ENCODE data around the gene DAP.

The DAP gene

DNA sequence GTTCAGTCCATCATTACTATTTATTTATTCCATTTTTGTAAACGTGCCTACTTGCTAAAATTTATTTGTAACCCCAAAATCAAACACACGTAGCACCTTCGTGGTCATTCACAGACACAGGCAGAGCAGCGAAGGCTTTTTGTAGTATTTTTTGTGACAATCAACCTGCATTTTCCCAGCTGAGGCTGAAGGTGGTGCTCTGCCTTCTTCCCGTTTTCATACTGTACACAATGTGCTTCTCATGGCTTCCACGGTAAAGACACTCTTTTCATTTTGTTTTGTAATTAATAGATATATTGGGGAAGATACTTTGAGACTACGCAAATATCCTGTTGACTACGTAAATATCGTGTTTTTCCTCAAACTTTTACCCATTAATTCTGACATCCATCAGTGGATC lies 19.4 kb downstream of the DAP start:
- peaks cover 9% of the 10 kb centered on the region for H3K36me3 ChIP-seq (ENCODE audit: control insufficient read depth, insufficient read depth, low read length)
- H3K9ac ChIP-seq (ENCODE audit: low read depth, low read length): no peak overlapping the region
- no peaks in the 10 kb centered on the region for H3K27me3 ChIP-seq (ENCODE audit: control insufficient read depth, insufficient read depth, low read length)
- H3K9me3 ChIP-seq (ENCODE audit: control insufficient read depth, insufficient read depth, low read length): no peaks in the 10 kb centered on the region
- H3K4me3 ChIP-seq (ENCODE audit: low read depth, low read length): no peak overlapping the region
- no peaks in the 10 kb centered on the region for H3K4me1 ChIP-seq (ENCODE audit: control insufficient read depth, insufficient read depth, low read length)

DNA sequence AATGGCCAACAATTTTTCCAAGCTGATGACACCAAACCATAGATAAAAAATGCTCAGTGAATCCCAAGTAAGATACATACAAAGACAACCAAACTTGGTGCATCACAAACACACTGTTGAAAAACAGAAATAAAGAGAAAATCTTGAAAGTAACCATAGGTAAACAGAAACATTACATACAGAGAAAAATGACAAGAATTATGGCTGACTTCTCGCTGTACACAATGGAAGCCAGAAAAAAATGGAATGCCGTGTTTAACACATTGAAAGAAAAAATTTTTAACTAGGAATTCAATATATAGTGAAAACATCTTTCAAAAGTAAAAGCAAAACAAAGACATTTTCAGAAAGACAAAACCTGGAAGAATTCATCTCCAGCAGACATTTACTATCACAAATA lies 20.6 kb downstream of the DAP start:
- Histone ChIP-seq H3K4me3 (ENCODE audit: low read depth, low read length) (no peak overlapping the region), H3K4me1 (ENCODE audit: control insufficient read depth, insufficient read depth, low read length) (no peaks in the 10 kb centered on the region), H3K27me3 (ENCODE audit: control insufficient read depth, insufficient read depth, low read length) (no peaks in the 10 kb centered on the region), H3K9ac (ENCODE audit: low read depth, low read length) (no peak overlapping the region), H3K36me3 (ENCODE audit: control insufficient read depth, insufficient read depth, low read length) (peaks cover 5% of the 10 kb centered on the region), H3K9me3 (ENCODE audit: control insufficient read depth, insufficient read depth, low read length) (no peaks in the 10 kb centered on the region)

DNA sequence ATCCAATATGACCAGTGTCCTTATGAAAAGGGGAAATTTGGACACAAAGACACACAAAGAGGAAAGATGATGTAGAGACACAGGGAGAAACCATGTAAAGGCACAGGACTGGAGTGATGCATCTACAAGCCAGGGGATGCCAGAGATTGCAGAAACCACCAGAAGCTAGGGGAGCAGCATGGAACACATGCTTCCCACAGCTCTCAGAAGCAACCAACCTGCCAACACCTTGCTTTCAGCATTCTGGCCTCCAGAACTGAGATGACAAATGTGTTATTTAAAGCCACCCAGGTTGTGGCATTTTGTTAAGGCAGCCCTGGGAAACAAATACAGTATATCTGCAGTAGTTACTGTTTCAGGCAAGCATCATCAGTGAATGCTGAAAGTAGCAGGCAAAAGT lies 23.2 kb downstream of the DAP start:
- Histone ChIP-seq H3K9me3 (ENCODE audit: control insufficient read depth, insufficient read depth, low read length) (no peaks in the 10 kb centered on the region), H3K9ac (ENCODE audit: low read depth, low read length) (no peak overlapping the region), H3K36me3 (ENCODE audit: control insufficient read depth, insufficient read depth, low read length) (peaks cover 4% of the 10 kb centered on the region), H3K4me1 (ENCODE audit: control insufficient read depth, insufficient read depth, low read length) (no peaks in the 10 kb centered on the region), H3K4me3 (ENCODE audit: low read depth, low read length) (no peak overlapping the region), H3K27me3 (ENCODE audit: control insufficient read depth, insufficient read depth, low read length) (no peaks in the 10 kb centered on the region)

DNA sequence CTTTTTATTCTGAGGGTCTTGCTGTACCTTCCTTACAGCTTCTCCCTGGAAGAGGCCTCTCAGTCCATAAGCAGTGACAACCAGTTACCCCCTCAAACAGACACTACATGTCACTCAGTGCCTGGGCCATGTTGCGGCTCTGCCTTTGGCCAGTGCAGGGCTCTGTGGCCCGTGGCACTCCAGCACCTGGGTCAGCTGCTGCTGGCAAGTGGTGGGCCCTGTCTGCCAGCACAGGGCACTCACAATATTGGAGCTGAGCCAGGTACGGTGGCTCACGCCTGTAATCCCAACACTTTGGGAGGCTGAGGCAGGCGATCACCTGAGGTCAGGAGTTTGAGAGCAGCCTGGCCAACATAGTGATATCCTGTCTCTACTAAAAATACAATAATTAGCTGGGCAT lies 24.2 kb downstream of the DAP start:
- Histone ChIP-seq H3K4me3 (ENCODE audit: low read depth, low read length) (no peak overlapping the region), H3K4me1 (ENCODE audit: control insufficient read depth, insufficient read depth, low read length) (no peaks in the 10 kb centered on the region), H3K9me3 (ENCODE audit: control insufficient read depth, insufficient read depth, low read length) (no peaks in the 10 kb centered on the region), H3K36me3 (ENCODE audit: control insufficient read depth, insufficient read depth, low read length) (peaks cover 2% of the 10 kb centered on the region), H3K27me3 (ENCODE audit: control insufficient read depth, insufficient read depth, low read length) (no peaks in the 10 kb centered on the region), H3K9ac (ENCODE audit: low read depth, low read length) (no peak overlapping the region)

DNA sequence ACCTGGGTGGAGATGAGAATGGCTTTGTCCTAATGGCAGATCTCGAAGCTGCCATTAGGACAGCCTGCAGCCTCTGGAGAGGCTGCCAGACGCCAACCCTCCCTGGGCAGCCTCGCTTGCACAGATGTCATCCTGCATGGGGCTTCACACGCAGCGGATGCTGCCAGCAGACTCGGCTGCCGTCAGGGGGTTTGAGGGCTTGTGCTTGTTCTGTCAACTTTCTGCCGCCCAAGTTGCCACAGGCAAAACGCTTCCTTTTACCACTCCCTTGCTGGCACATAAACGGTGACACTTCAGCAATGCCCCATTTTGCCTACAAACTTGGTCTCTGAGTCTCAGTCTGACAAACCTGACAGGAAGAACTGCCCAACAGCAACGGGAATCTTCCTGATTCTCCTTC lies 24.7 kb downstream of the DAP start:
- peaks cover 2% of the 10 kb centered on the region for H3K36me3 ChIP-seq (ENCODE audit: control insufficient read depth, insufficient read depth, low read length)
- no peak overlapping the region for H3K4me3 ChIP-seq (ENCODE audit: low read depth, low read length)
- H3K27me3 ChIP-seq (ENCODE audit: control insufficient read depth, insufficient read depth, low read length): no peaks in the 10 kb centered on the region
- no peaks in the 10 kb centered on the region for H3K9me3 ChIP-seq (ENCODE audit: control insufficient read depth, insufficient read depth, low read length)
- H3K9ac ChIP-seq (ENCODE audit: low read depth, low read length): no peak overlapping the region
- H3K4me1 ChIP-seq (ENCODE audit: control insufficient read depth, insufficient read depth, low read length): no peaks in the 10 kb centered on the region

DNA sequence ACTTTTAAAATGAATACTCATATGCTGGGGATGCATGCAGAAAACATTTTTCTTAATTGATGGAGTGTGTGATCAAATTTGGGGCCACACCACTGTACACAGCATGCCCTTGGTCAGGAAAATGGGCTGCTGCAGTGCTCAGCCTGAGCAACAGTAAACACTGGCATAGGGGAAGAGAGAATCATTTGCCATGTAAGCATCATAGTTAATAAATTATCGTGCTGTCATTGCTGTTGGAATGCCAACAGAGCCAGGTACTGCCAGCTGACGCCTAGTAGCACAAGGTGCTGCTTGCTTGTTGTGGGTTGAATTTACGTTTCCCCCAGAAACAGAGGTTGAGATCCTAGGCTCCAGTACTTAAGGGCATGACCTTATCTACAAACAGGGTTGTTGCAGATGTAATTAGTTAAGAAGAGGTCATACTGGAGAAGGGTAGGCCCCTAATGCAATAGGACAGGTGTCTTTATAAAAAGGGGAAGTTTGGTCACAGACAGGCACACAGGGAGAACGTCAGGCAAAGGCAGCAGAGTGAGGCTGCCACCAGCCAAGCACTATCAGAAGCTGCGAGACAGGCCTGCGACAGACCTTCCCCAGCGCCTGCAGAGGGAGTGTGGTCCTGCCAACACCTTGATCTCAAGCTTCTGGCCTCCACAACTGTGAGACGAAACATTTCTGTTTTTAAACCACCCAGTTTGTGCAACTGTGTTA lies 25.3 kb downstream of the DAP start:
- Histone ChIP-seq H3K4me3 (ENCODE audit: low read depth, low read length) (no peak overlapping the region), H3K36me3 (ENCODE audit: control insufficient read depth, insufficient read depth, low read length) (peaks cover 2% of the 10 kb centered on the region), H3K9ac (ENCODE audit: low read depth, low read length) (no peak overlapping the region), H3K27me3 (ENCODE audit: control insufficient read depth, insufficient read depth, low read length) (no peaks in the 10 kb centered on the region), H3K9me3 (ENCODE audit: control insufficient read depth, insufficient read depth, low read length) (no peaks in the 10 kb centered on the region), H3K4me1 (ENCODE audit: control insufficient read depth, insufficient read depth, low read length) (no peaks in the 10 kb centered on the region)

DNA sequence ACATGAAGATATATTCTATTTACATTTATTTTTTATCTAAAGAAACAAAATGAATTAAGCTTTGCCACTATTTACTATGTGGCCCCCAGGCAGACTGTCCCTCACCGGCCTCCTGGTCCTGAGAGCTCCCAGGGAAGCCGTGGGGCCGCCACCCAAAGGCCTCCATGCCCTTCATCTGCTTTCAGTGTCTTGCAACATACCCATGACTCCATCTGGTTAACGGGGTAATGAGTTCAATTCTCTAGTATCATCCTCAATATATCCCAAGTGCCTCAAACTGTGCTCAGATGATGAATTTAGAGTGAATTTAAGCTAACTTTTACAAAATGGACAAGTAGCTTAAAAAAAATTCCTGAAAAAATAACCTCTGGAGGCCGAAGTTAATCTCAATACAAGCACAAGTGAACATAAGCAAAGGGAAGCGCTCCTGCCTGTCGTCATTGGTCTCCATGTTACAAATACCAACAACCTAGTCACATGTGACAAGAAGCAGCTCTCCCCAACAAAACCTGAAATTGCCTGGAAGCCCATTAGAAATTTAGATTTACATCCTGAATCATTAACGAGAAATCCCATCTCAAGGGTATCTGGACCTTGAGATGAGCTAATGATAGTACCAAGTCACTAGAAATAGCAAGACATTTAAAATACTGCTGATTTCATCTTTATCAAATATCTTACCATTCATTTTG lies 26.1 kb downstream of the DAP start:
- Histone ChIP-seq H3K4me1 (ENCODE audit: control insufficient read depth, insufficient read depth, low read length) (no peaks in the 10 kb centered on the region), H3K36me3 (ENCODE audit: control insufficient read depth, insufficient read depth, low read length) (peaks cover 2% of the 10 kb centered on the region)

DNA sequence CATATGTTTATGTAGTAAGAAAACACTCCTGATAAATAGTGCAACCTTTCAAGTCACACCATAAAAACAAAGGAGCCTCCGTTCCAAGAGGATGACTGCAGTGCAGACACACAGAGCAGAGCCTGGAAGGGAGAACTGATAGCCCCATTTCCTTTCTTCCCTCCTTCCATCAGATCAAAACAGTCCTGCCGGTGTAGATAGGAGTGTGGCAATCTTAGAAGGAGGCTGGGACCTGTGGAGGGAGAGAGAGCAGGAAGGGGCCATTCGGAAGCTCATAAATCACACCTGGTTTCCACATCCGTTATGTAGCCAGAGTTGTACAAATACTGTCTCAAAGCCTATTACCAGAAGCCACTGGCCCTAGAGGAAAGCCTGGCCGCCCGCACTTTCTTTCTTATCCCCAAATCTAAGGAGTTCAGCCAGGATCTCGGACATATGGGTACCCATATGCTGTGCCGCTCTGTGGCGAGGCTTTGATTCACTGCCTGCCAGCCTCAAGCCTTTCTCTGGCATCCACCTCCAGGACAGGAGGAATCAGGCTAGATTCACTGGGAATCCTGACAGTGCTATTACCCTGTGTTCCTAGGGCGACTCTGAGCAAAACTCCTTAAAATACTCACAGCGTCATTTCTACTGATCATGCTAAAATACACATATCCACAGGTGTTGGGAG lies 26.9 kb downstream of the DAP start:
- H3K9me3 ChIP-seq (ENCODE audit: control insufficient read depth, insufficient read depth, low read length): no peaks in the 10 kb centered on the region
- H3K27me3 ChIP-seq (ENCODE audit: control insufficient read depth, insufficient read depth, low read length): no peaks in the 10 kb centered on the region
- no peak overlapping the region for H3K9ac ChIP-seq (ENCODE audit: low read depth, low read length)
- no peaks in the 10 kb centered on the region for H3K36me3 ChIP-seq (ENCODE audit: control insufficient read depth, insufficient read depth, low read length)
- no peaks in the 10 kb centered on the region for H3K4me1 ChIP-seq (ENCODE audit: control insufficient read depth, insufficient read depth, low read length)
- no peak overlapping the region for H3K4me3 ChIP-seq (ENCODE audit: low read depth, low read length)

More for the DNA sequence above, 26.1 kb downstream of the DAP start:
- Histone ChIP-seq H3K27me3 (ENCODE audit: control insufficient read depth, insufficient read depth, low read length) (no peaks in the 10 kb centered on the region), H3K9ac (ENCODE audit: low read depth, low read length) (no peak overlapping the region), H3K9me3 (ENCODE audit: control insufficient read depth, insufficient read depth, low read length) (no peaks in the 10 kb centered on the region), H3K4me3 (ENCODE audit: low read depth, low read length) (no peak overlapping the region)

DNA sequence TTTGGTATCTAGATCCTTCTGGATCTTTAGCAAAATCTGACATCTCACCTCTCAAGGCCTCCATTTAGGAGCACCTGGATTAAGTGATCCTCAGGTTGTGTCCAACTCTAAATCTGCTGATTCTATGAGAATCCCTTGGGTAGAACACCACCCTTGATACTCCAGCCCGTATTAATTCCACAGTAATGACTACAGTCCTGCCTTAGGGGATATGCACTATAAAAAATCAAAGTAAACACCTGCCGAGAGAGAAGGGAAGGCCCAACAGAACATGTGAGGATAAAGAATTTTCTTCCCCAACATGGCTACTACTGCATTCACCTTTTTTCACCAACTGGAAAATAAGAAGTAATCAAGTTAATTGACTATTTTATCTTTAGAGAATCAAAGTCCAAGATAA lies 27.6 kb downstream of the DAP start:
- Histone ChIP-seq H3K36me3 (ENCODE audit: control insufficient read depth, insufficient read depth, low read length) (no peaks in the 10 kb centered on the region), H3K27me3 (ENCODE audit: control insufficient read depth, insufficient read depth, low read length) (no peaks in the 10 kb centered on the region), H3K9ac (ENCODE audit: low read depth, low read length) (no peak overlapping the region), H3K4me3 (ENCODE audit: low read depth, low read length) (no peak overlapping the region), H3K9me3 (ENCODE audit: control insufficient read depth, insufficient read depth, low read length) (no peaks in the 10 kb centered on the region), H3K4me1 (ENCODE audit: control insufficient read depth, insufficient read depth, low read length) (no peaks in the 10 kb centered on the region)

DNA sequence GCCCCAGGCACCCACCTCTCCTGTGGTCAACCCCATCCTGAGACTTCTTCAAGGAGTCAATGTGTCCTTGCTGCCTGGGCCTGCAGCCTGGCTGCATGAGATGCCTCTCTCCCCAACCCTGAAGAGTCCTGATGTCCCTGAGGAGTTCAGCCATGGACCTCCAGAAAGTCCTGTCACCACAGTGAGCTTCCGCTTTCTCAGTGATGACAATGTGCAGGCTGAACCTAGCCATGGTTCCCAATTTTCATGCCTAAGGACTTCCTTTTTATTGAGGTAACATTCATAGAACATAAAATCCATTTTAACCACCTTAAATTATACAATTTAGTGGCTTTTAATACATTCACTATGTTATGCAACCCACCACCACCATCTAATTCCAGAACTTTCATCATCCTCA lies 29.1 kb downstream of the DAP start:
- H3K9ac ChIP-seq (ENCODE audit: low read depth, low read length): no peak overlapping the region
- no peaks in the 10 kb centered on the region for H3K27me3 ChIP-seq (ENCODE audit: control insufficient read depth, insufficient read depth, low read length)
- H3K9me3 ChIP-seq (ENCODE audit: control insufficient read depth, insufficient read depth, low read length): no peaks in the 10 kb centered on the region
- no peak overlapping the region for H3K4me3 ChIP-seq (ENCODE audit: low read depth, low read length)
- H3K36me3 ChIP-seq (ENCODE audit: control insufficient read depth, insufficient read depth, low read length): peaks cover 5% of the 10 kb centered on the region
- H3K4me1 ChIP-seq (ENCODE audit: control insufficient read depth, insufficient read depth, low read length): no peaks in the 10 kb centered on the region

DNA sequence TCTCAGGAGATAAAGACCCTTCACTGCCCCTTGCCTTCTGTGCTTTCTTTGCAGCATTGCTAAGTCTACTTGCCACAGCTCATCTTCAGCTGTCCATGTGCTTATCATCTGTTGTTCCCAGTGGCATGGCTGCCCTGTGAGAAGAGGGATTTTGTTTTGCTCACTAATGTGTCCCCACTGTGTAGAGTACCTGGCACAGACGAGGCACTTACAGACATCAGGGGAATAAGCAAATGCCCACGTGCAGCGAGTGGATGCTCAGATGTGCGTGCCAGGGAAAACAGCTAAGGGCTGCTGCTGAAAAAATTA lies 31.0 kb downstream of the DAP start:
- Histone ChIP-seq H3K4me3 (ENCODE audit: low read depth, low read length) (no peak overlapping the region), H3K27me3 (ENCODE audit: control insufficient read depth, insufficient read depth, low read length) (no peaks in the 10 kb centered on the region), H3K9me3 (ENCODE audit: control insufficient read depth, insufficient read depth, low read length) (no peaks in the 10 kb centered on the region), H3K9ac (ENCODE audit: low read depth, low read length) (no peak overlapping the region), H3K36me3 (ENCODE audit: control insufficient read depth, insufficient read depth, low read length) (peaks cover 5% of the 10 kb centered on the region), H3K4me1 (ENCODE audit: control insufficient read depth, insufficient read depth, low read length) (no peaks in the 10 kb centered on the region)
